Astrocyte of the spinal cord (primary cell): ENCODE measurements around the gene MS4A4E.

Experiments used
- DNase-seq: peaks from one replicate; pipeline ENCODE4 v3.0.0; 2011; ENCODE audit warnings: low read depth, low spot score
- H3K4me3 ChIP-seq: 2 replicates; pipeline ENCODE4 v1.5.1; 2011; ENCODE audit warnings: low read depth, mild to moderate bottlenecking, low read length, moderate library complexity
- in situ Hi-C: cut with HindIII; loops from 2 replicates; pipeline ENCODE4 v1.10.0; 2017; ENCODE audit warnings: low sequenced_read_pairs
- TF ChIP-seq, protein P1 (sequence below): IDR thresholded peaks from 2 replicates; pipeline ENCODE4 v1.5.1; 2012; ENCODE audit warnings: low read depth, mild to moderate bottlenecking, low read length, inconsistent platforms

The MS4A4E gene

GRCh38 chr11:60222141-60222540, 20.8 kb downstream of the MS4A4E start:
- H3K4me3 ChIP-seq = no peak overlapping the region
- DNase-seq = no peak
- in situ Hi-C loops = no loop called here
- TF ChIP-seq, protein P1, sequence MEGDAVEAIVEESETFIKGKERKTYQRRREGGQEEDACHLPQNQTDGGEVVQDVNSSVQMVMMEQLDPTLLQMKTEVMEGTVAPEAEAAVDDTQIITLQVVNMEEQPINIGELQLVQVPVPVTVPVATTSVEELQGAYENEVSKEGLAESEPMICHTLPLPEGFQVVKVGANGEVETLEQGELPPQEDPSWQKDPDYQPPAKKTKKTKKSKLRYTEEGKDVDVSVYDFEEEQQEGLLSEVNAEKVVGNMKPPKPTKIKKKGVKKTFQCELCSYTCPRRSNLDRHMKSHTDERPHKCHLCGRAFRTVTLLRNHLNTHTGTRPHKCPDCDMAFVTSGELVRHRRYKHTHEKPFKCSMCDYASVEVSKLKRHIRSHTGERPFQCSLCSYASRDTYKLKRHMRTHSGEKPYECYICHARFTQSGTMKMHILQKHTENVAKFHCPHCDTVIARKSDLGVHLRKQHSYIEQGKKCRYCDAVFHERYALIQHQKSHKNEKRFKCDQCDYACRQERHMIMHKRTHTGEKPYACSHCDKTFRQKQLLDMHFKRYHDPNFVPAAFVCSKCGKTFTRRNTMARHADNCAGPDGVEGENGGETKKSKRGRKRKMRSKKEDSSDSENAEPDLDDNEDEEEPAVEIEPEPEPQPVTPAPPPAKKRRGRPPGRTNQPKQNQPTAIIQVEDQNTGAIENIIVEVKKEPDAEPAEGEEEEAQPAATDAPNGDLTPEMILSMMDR = no peak

GRCh38 chr11:60221692-60222091, 21.2 kb downstream of the MS4A4E start:
- no peak overlapping the region for H3K4me3 ChIP-seq
- in situ Hi-C loops = no loop called here
- no peak for DNase-seq
- TF ChIP-seq, protein P1 = no peak

DNA sequence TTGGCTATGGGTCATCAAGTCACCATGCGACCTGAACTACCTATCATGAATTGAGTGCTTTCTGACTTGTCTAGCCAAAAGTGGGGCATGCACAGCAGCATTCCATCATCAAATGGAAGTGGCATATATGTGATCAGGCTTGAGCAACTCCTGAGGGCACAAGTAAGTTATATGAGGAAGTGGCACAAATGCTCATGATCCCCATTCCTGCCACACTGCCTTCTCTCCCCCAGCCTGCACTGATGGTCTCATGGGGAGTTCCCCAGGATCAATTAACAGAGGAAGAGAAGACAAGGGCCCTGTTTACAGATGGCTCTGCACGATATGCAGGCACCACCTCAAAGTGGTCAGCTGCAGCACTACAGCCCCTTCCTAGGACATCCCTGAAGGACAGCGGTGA, 21.8 kb downstream of the MS4A4E start:
- H3K4me3 ChIP-seq = no peak overlapping the region
- in situ Hi-C loops = no loop called here

DNA sequence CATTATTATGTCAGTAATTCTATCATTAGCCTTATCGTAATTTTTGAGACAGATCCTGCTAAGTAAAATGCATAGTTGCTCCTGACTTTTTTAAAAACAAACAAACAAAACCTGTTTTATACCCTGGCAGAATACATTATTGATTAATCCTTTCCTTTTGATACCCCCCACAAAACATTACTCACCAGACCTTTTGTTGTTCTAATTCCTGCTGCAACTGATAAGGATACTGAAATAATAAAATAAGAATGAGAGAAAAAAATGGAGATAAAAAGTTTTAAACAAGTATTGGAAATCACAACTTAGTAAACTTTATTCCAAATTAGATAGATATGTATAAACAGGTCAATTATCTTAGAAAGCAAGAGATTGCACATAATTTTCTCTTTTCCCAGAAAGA, 28.6 kb downstream of the MS4A4E start:
- DNase-seq = no peak
- TF ChIP-seq, protein P1 = no peak
- H3K4me3 ChIP-seq = no peak overlapping the region
- in situ Hi-C loops = no loop called here

More for the DNA sequence above, 21.8 kb downstream of the MS4A4E start:
- TF ChIP-seq, protein P1 = no peak
- no peak for DNase-seq

DNA sequence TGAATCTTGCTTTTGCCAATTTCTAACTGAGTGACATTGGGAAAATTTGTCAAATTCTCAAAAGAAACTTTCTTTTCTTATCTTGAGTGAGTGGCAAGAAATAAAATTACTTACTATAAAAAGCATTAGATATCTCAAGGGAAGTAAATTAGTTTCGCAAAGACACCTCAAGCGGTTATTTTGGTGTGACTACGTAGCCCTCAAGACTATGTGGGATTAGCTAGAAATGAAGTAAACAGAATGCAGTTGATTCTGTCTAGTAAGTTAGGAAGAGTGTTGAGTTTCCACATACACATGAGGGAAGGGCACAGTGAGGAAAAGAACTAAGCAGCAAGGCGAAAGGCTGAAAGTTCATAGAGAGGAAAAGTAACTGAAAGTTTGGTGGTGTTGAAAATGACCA, 31.7 kb downstream of the MS4A4E start:
- no peak for DNase-seq
- TF ChIP-seq, protein P1 = no peak
- in situ Hi-C loops = no loop called here
- no peak overlapping the region for H3K4me3 ChIP-seq

GRCh38 chr11:60209977-60210376, 33.0 kb downstream of the MS4A4E start:
- no peak overlapping the region for H3K4me3 ChIP-seq
- DNase-seq = no peak
- TF ChIP-seq, protein P1 = no peak
- in situ Hi-C loops = no loop called here

DNA sequence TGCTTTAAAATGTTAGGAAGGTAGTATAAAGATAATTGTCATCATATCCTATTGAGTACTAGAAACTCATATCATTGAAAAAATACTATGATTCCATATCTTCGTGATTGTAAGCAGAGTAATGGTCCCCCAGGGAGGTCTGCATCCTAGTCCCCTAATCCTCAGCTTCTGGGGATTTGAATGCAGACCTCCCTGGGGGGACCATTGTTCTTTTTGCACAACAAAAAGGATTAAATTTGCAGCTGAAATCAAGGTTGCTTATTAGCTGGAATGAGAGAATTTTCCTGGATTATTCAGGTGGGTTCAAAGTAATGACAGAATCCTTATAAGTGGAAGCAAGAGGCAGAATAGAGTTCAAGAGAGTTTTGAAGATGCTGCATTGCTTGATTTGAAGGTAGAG, 34.0 kb downstream of the MS4A4E start:
- TF ChIP-seq, protein P1 = no peak
- in situ Hi-C loops = no loop called here
- no peak overlapping the region for H3K4me3 ChIP-seq
- DNase-seq = no peak
